Measurements from ENCODE around the gene TMEM200C.

The TMEM200C gene

DNA sequence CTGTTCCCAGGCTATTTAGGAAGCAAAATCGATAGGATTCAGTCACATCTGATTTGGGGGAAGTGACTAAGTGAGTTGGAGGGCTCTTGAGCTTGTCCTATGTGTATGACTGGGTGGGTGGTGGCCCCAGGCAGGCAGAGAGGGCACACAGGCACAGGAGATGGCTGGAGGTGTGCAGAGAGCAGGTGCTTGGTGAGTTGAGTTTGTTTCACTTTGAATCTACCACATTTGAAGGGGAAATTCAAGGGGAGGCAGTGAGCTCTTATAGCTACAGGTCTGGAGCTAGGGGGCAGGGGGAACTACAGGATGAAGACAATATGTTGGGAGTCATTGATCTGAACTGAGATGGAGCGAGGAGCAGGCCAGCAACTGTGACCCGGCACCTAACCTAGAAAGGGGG is 42.5 kb upstream of the TMEM200C start:
- H3K27ac ChIP-seq (ENCODE audit: low read depth, low read length) = no peak overlapping the region
- no peaks in the 10 kb centered on the region for H3K9me2 ChIP-seq (replicated peaks; ENCODE audit: insufficient read depth, low read length)
- TF ChIP-seq EZH2phosphoT487 (conservative IDR thresholded peaks at IDR 0.05; ENCODE audit: low read length) = no peak
- TF ChIP-seq, protein P1, sequence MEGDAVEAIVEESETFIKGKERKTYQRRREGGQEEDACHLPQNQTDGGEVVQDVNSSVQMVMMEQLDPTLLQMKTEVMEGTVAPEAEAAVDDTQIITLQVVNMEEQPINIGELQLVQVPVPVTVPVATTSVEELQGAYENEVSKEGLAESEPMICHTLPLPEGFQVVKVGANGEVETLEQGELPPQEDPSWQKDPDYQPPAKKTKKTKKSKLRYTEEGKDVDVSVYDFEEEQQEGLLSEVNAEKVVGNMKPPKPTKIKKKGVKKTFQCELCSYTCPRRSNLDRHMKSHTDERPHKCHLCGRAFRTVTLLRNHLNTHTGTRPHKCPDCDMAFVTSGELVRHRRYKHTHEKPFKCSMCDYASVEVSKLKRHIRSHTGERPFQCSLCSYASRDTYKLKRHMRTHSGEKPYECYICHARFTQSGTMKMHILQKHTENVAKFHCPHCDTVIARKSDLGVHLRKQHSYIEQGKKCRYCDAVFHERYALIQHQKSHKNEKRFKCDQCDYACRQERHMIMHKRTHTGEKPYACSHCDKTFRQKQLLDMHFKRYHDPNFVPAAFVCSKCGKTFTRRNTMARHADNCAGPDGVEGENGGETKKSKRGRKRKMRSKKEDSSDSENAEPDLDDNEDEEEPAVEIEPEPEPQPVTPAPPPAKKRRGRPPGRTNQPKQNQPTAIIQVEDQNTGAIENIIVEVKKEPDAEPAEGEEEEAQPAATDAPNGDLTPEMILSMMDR (IDR thresholded peaks at IDR 0.05; ENCODE audit: insufficient read depth, low read length, poor library complexity, severe bottlenecking) = no peak
- no peak overlapping the region for H3K4me3 ChIP-seq (ENCODE audit: insufficient read depth, low read length, poor library complexity, severe bottlenecking)
- no peaks in the 10 kb centered on the region for H3F3A ChIP-seq (ENCODE audit: insufficient read depth)
- no peak overlapping the region for H2AFZ ChIP-seq (ENCODE audit: low read depth, low read length, severe bottlenecking)
- H3K9me3 ChIP-seq (ENCODE audit: insufficient read depth, low read length) = no peaks in the 10 kb centered on the region
- H3K79me2 ChIP-seq (ENCODE audit: insufficient read depth, low read length) = no peaks in the 10 kb centered on the region
- H4K20me1 ChIP-seq (ENCODE audit: low read depth, low read length) = no peaks in the 10 kb centered on the region
- H3K27me3 ChIP-seq (ENCODE audit: low read length) = no peaks in the 10 kb centered on the region
- no peaks in the 10 kb centered on the region for H3K36me3 ChIP-seq (ENCODE audit: low read length)
- no peak overlapping the region for H3K4me2 ChIP-seq (ENCODE audit: low read depth, low read length, poor library complexity, severe bottlenecking)
- H3K9ac ChIP-seq (ENCODE audit: low read length) = no peak overlapping the region

DNA sequence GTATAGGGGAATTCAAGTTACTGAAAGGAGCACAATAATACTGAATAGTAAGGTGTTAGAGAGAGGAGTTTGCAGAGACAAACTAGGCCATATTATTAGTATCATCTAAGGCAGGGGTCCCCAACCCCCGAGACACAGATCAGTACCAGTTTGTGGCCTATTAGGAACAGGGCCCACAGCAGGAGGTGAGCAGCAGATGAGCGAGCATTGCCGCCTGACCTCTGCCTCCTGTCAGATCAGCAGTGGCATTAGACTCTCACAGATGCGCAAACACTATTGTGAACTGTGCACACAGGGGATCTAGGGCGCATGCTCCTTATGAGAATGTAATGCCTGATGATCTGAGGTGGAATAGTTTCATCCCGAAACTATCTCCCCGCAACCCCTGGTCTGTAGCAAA is 41.8 kb upstream of the TMEM200C start:
- no peak overlapping the region for H2AFZ ChIP-seq (ENCODE audit: low read depth, low read length, severe bottlenecking)
- no peaks in the 10 kb centered on the region for H3F3A ChIP-seq (ENCODE audit: insufficient read depth)
- no peak overlapping the region for H3K4me2 ChIP-seq (ENCODE audit: low read depth, low read length, poor library complexity, severe bottlenecking)
- H3K36me3 ChIP-seq (ENCODE audit: low read length) = no peaks in the 10 kb centered on the region
- no peak overlapping the region for H3K4me3 ChIP-seq (ENCODE audit: insufficient read depth, low read length, poor library complexity, severe bottlenecking)
- no peak overlapping the region for H3K9ac ChIP-seq (ENCODE audit: low read length)
- no peaks in the 10 kb centered on the region for H3K27me3 ChIP-seq (ENCODE audit: low read length)
- H3K27ac ChIP-seq (ENCODE audit: low read depth, low read length) = no peak overlapping the region
- no peaks in the 10 kb centered on the region for H3K9me2 ChIP-seq (replicated peaks; ENCODE audit: insufficient read depth, low read length)
- no peak for TF ChIP-seq EZH2phosphoT487 (conservative IDR thresholded peaks at IDR 0.05; ENCODE audit: low read length)
- TF ChIP-seq, protein P1 (IDR thresholded peaks at IDR 0.05; ENCODE audit: insufficient read depth, low read length, poor library complexity, severe bottlenecking) = no peak
- H3K9me3 ChIP-seq (ENCODE audit: insufficient read depth, low read length) = no peaks in the 10 kb centered on the region
- no peaks in the 10 kb centered on the region for H3K79me2 ChIP-seq (ENCODE audit: insufficient read depth, low read length)
- no peaks in the 10 kb centered on the region for H4K20me1 ChIP-seq (ENCODE audit: low read depth, low read length)

- Histone ChIP-seq H3K36me3 (ENCODE audit: low read length) (no peaks in the 10 kb centered on the region), H3K4me3 (ENCODE audit: insufficient read depth, low read length, poor library complexity, severe bottlenecking) (no peak overlapping the region), H3K79me2 (ENCODE audit: insufficient read depth, low read length) (no peaks in the 10 kb centered on the region), H3K9me2 (replicated peaks; ENCODE audit: insufficient read depth, low read length) (no peaks in the 10 kb centered on the region), H3K9ac (ENCODE audit: low read length) (no peak overlapping the region), H3F3A (ENCODE audit: insufficient read depth) (no peaks in the 10 kb centered on the region), H3K27me3 (ENCODE audit: low read length) (no peaks in the 10 kb centered on the region), H3K9me3 (ENCODE audit: insufficient read depth, low read length) (no peaks in the 10 kb centered on the region), H4K20me1 (ENCODE audit: low read depth, low read length) (no peaks in the 10 kb centered on the region), H2AFZ (ENCODE audit: low read depth, low read length, severe bottlenecking) (no peak overlapping the region), H3K4me2 (ENCODE audit: low read depth, low read length, poor library complexity, severe bottlenecking) (no peak overlapping the region), H3K27ac (ENCODE audit: low read depth, low read length) (no peak overlapping the region)
- TF ChIP-seq, protein P1 (IDR thresholded peaks at IDR 0.05; ENCODE audit: insufficient read depth, low read length, poor library complexity, severe bottlenecking) = no peak
- no peak for TF ChIP-seq EZH2phosphoT487 (conservative IDR thresholded peaks at IDR 0.05; ENCODE audit: low read length)
These were observed 35.5 kb upstream of the TMEM200C start for GRCh38 chr18:5930789-5931188.
